Muscle layer of colon (tissue), 2 donors: ENCODE measurements around the gene GSC.
"Not testable (repeated sequence)": the region's sequence is repeated elsewhere in the genome, so short reads cannot be mapped to it uniquely, and the experiment has no call there.

Experiments
- H3K27ac ChIP-seq: one replicate; pipeline ENCODE4 v1.7.0; 2013; ENCODE audit warnings: low read depth, mild to moderate bottlenecking, low read length, moderate library complexity
- H3K27me3 ChIP-seq, 2 donors: one replicate each; pipeline ENCODE4 v1.7.0; 2013; ENCODE audit warnings: low read length in 2 of 2, mild to moderate bottlenecking in 2 of 2; ENCODE audit not compliant: insufficient read depth in 2 of 2, control insufficient read depth in 1 of 2
- H3K36me3 ChIP-seq: one replicate; pipeline ENCODE4 v1.7.0; 2013; ENCODE audit warnings: mild to moderate bottlenecking, low read length; ENCODE audit not compliant: insufficient read depth
- H3K4me1 ChIP-seq: one replicate; pipeline ENCODE4 v1.7.0; 2013; ENCODE audit warnings: mild to moderate bottlenecking, low read length; ENCODE audit not compliant: insufficient read depth
- H3K4me3 ChIP-seq, 2 donors: one replicate each; pipeline ENCODE4 v1.7.0; 2013; ENCODE audit warnings: low read length in 2 of 2, low read depth in 1 of 2, mild to moderate bottlenecking in 1 of 2, moderate library complexity in 1 of 2
- H3K9ac ChIP-seq: one replicate; pipeline ENCODE4 v1.7.0; 2013; ENCODE audit warnings: low read length
- H3K9me3 ChIP-seq: one replicate; pipeline ENCODE4 v1.7.0; 2013; ENCODE audit warnings: mild to moderate bottlenecking, low read length
- donor health status: abdominal sarcoma.
- donor health status: Adenocarcinoma of cecum.

Gene GSC

DNA sequence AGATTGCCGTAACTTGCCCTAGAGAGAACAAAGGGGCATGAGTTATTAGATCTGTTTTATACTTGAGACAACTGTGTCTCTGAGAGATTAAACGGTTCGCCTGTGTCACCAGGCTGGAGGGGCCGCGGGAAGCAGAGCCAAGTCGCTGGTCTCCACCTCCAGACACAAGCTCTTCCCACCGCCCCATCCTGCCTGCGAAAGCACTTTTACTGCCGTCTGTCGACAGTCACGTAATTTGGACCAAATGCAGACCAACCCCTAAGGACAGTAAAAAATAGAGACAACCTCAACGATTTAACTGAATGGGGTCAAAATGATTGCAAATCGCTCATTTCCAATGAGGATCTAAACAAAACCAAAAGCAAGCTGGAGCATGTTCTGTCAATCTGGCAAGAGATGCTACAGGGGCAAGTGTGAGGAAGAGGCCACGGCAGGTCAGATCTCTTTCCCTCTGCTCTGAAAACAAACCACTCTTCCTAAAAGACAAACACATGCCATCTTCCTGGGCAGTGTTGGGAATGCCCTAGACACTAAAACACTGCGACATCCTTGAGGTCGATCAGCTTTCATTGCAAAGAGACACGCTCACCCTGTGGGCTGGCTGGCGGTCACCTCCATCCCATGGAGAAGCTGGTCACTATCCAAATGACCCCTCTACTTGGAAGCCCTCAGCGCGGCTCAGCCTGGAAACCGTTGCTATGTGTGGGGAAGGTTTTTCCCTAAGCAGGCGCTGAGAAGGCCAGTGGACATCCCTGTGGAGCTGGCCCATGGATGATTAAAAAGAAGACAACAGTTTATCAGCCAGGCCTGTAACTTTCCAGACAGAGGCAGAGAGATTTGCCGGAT lies 17.1 kb downstream of the GSC start:
- Histone ChIP-seq H3K9ac (no peak overlapping the region), H3K4me1 (no peaks in the 10 kb centered on the region), H3K27me3 (no peaks in the 10 kb centered on the region), H3K9me3 (no peaks in the 10 kb centered on the region), H3K36me3 (no peaks in the 10 kb centered on the region), H3K27ac (no peak overlapping the region), H3K4me3 (no peak overlapping the region)

DNA sequence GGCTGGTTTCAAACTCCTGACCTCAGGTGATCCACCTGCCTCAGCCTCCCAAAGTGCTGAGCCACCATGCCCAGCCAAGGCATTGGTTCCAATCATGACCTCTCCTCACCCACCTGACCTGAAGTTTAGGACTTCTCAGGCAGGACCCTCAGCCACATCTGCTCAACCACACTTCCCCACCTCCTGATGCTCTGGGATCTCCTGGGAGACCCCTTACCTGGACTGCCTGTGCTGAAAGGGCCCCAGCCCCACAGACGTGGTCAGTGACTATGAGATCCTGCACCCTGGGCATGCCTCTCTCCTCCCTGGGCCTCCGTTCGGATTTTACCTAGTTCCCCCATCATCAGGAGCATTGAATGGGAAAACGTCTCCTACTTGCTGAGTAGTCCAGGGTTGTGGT lies 18.0 kb downstream of the GSC start:
- no peak overlapping the region for H3K27ac ChIP-seq
- H3K9me3 ChIP-seq, result no peaks in the 10 kb centered on the region
- no peak overlapping the region for H3K4me3 ChIP-seq

DNA sequence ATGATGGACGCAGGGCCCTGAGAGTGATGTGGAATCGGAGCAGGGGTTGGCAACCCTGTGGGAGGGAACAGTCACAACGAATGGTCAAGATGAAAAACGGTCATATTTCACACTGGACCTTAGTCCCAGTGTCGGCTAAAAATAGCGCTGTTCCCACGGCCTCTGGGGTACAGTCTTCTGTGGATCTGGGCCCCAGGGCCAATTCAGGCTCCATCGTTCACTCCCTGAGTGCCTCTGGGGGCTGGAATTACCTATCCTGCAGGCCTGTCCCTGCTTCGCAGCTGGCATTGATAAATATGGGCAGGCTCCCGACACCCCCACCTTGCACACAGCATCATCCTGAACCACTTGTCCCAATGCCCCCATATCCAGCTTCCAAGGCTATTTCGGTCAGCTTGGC lies 18.6 kb downstream of the GSC start:
- Histone ChIP-seq H3K4me1 (no peaks in the 10 kb centered on the region), H3K4me3 (no peak overlapping the region), H3K9me3 (no peaks in the 10 kb centered on the region), H3K36me3 (no peaks in the 10 kb centered on the region), H3K9ac (no peak overlapping the region), H3K27me3 (no peaks in the 10 kb centered on the region), H3K27ac (no peak overlapping the region)

More for the DNA sequence above, 18.0 kb downstream of the GSC start:
- H3K9ac ChIP-seq, result no peak overlapping the region
- no peaks in the 10 kb centered on the region for H3K36me3 ChIP-seq
- no peaks in the 10 kb centered on the region for H3K27me3 ChIP-seq
- H3K4me1 ChIP-seq, result no peaks in the 10 kb centered on the region

DNA sequence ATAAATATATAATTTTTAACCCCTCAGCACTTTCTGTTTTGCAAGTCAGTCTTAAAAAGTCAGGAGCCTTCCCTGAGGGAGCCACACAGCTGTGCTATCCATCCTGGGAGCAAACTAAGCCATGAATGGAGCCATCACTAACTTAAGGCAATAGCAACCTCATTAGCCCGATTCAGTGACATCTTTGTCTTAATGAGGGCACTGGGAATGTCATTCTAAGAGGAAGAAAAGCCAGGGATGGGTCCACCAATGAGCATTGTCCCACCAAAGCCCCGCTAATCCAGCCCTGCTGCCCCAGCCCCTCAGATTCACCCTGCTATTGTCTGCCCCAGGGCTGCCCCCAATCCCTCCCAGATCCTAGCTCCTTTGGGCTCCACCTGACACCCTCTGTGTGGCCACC lies 19.5 kb downstream of the GSC start:
- Histone ChIP-seq H3K4me1 (no peaks in the 10 kb centered on the region), H3K27ac (no peak overlapping the region), H3K27me3 (no peaks in the 10 kb centered on the region), H3K36me3 (no peaks in the 10 kb centered on the region), H3K4me3 (no peak overlapping the region), H3K9me3 (no peaks in the 10 kb centered on the region), H3K9ac (no peak overlapping the region)

DNA sequence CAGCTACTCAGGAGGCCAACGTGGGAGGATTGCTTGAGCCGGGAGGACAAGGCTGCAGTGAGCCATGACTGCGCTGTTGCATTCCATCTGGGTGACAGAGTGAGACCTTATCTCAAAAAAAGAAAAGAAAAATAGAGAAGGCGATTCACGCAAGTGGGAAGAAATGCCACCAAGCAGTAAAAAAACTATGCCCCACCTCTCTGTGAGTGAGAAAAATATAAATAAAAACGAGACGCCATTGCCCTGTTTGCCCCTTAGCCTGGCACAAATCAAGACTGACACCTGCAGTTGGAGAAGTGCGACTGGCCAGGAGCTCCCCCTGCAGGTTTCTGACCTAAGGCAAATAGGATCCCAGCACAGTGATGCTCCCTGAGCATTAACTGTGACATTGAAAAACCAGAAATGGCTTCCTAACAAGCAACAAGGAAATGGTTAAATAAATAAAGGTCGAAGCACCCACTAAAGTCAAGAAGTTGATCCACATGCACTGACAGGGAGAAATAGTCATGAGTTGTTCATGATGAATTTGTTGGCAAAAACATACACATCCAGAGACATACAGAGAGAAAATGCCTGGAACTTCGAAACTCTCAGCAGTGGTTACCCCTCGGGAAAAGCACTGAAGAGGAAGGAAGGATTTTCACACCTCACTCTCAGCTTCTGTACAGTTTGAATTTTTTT lies 21.1 kb downstream of the GSC start:
- Histone ChIP-seq H3K4me1 (no peaks in the 10 kb centered on the region), H3K27me3 (no peaks in the 10 kb centered on the region), H3K9ac (no peak overlapping the region), H3K36me3 (no peaks in the 10 kb centered on the region), H3K9me3 (no peaks in the 10 kb centered on the region), H3K27ac (no peak overlapping the region), H3K4me3 (no peak overlapping the region)

DNA sequence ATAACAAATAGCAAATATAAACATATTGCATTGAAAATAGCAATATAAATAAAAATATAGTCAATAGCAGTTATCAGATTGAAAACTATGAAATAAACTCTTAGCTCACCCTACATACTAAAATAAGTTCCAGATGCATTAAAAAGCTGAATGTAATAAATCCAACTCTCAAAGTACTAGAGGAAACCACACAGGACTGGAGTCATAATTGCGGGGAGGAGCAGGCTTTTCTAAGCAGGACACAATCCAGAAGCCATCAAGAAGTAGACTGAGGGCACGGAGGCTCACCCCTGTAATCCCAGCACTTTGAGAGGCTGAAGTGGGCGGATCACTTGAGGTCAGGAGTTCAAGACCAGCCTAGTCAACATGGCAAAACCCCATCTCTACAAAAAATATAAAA lies 22.2 kb downstream of the GSC start:
- no peak overlapping the region for H3K4me3 ChIP-seq

DNA sequence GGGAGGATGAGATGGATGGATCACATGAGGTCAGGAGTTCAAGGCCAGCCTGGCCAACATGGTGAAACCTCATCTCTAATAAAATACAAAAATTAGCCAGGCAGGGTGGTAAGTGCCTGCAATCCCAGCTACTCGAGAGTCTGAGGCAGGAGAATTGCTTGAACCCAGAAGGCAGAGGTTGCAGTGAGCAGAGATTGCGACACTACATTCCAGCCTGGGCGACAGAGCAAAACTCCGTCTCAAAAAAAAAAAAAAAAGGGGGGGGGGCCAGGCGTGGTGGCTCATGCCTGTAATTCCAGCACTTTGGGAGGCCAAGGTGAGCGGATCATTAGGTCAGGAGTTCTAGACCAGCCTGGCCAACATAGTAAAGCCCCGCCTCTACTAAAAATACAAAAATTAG lies 22.8 kb downstream of the GSC start:
- H3K4me3 ChIP-seq, H3K4me1 ChIP-seq, H3K36me3 ChIP-seq, H3K9me3 ChIP-seq, H3K27me3 ChIP-seq, H3K9ac ChIP-seq, H3K27ac ChIP-seq: not testable (repeated sequence)

More for the DNA sequence above, 22.2 kb downstream of the GSC start:
- Histone ChIP-seq H3K4me1 (no peaks in the 10 kb centered on the region), H3K27me3 (no peaks in the 10 kb centered on the region), H3K9me3 (no peaks in the 10 kb centered on the region), H3K9ac (no peak overlapping the region), H3K36me3 (no peaks in the 10 kb centered on the region), H3K27ac (no peak overlapping the region)

DNA sequence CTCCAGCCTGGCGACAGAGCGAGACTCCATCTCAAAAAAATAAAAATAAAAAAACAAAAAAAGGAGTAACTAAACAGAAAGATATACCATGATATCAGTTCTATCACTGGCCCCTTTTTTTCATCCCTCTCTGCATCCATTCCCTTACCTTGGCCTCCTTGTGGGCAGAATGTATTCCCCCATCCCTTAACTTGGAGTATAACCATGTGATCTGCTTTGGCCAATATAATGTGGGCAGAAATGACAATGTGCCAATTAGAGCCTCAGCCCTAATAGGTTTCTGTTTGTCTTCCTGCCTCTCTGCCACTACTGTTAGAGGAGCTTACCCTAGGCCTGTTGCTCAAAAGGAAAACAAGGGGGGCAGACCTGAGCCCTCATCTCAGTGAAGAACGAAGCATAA lies 23.8 kb downstream of the GSC start:
- no peaks in the 10 kb centered on the region for H3K9me3 ChIP-seq
- H3K4me3 ChIP-seq, result no peak overlapping the region
- H3K4me1 ChIP-seq, result no peaks in the 10 kb centered on the region
- H3K9ac ChIP-seq, result no peak overlapping the region
- H3K36me3 ChIP-seq, result no peaks in the 10 kb centered on the region
- no peak overlapping the region for H3K27ac ChIP-seq
- no peaks in the 10 kb centered on the region for H3K27me3 ChIP-seq

DNA sequence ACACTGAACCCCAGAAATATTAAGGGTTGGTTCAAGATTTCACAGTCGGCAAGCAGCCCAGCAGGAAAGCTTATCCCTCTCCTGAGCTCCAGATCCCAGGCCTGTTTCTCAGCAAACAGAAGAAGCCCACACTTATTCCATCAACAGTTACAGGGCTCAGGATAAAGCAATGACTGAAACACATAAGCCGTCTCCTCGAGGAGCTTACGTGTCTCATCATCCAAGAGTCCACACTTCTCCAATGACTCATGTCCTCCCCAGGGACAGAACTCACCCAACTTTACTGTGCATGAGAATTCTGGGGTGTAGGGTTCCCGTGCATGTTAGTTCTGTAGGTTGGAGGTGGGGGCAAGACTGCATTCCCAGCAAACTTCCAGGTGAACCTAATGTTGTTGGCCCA lies 31.2 kb downstream of the GSC start:
- no peak overlapping the region for H3K9ac ChIP-seq
- H3K27me3 ChIP-seq, result no peaks in the 10 kb centered on the region
- no peaks in the 10 kb centered on the region for H3K9me3 ChIP-seq
- H3K27ac ChIP-seq, result no peak overlapping the region
- H3K36me3 ChIP-seq, result no peaks in the 10 kb centered on the region
- no peaks in the 10 kb centered on the region for H3K4me1 ChIP-seq
- H3K4me3 ChIP-seq, result no peak overlapping the region

DNA sequence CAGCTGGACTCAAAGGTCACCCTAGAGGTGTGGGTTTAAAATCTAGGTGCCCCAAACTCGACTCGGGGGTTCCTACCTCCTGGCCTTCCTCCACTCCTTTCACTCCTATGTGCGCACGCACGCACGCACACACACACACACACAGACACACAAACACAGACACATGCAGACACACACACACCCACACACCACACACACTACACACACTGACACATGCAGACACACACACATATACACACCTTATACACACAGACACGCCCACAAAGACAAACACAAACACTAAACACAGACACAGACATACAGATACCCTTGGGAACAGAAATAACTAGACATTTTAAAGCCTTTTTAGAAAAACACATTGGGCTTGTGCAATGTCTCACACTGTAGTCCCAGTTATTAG lies 31.8 kb downstream of the GSC start:
- Histone ChIP-seq H3K27ac (no peak overlapping the region), H3K9ac (no peak overlapping the region), H3K36me3 (no peaks in the 10 kb centered on the region), H3K9me3 (no peaks in the 10 kb centered on the region), H3K4me1 (no peaks in the 10 kb centered on the region), H3K27me3 (no peaks in the 10 kb centered on the region), H3K4me3 (no peak overlapping the region)

DNA sequence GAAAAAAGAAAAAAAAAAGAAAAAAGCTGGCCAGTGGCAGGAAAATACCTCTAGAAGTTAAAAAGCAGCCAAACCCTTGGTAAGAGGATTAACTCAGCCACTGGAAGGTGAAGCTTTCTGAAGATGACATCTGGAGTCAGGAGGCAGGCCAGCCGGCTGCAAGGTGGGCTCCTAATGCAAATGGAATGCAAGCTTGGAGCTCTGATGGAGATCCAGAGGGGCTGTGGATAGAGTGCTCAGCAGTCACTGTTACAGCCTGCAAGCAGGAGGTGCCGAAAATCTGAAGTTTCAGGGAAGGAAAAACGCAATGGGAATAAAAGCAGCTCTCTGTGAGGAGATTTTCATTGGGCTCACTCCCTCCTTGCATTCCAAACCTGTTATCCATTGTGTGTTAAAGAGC lies 41.0 kb downstream of the GSC start:
- no peaks in the 10 kb centered on the region for H3K27me3 ChIP-seq
- no peaks in the 10 kb centered on the region for H3K4me1 ChIP-seq
- no peak overlapping the region for H3K4me3 ChIP-seq
- no peak overlapping the region for H3K27ac ChIP-seq
- no peaks in the 10 kb centered on the region for H3K36me3 ChIP-seq
- no peak overlapping the region for H3K9ac ChIP-seq
- no peaks in the 10 kb centered on the region for H3K9me3 ChIP-seq

DNA sequence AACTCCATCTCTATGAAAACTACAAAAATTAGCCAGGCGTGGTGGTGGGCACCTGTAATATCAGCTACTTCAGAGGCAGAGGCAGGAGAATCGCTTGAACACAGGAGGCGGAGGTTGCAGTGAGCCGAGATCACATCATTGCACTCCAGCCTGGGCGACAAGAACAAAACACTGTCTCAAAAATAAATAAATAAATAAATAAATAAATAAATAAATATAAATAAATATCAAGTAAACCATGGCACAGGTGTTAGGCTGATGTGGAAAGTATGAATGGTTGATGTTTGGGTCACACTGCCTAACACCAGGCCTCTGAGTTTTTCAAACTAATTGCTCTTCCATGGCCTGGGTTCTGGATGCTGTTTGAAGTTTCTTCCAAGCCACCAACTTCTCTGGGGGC lies 41.5 kb downstream of the GSC start:
- H3K9me3 ChIP-seq, H3K9ac ChIP-seq, H3K27ac ChIP-seq, H3K4me1 ChIP-seq, H3K36me3 ChIP-seq, H3K27me3 ChIP-seq, H3K4me3 ChIP-seq: not testable (repeated sequence)
